NCI-H2196 (cell line): ENCODE measurements around the gene RANBP10.

ENCODE experiments used
- DNase-seq: peaks from one replicate; lab custom pipeline; 2025; ENCODE audit not compliant: unreplicated experiment; lab: John Stamatoyannopoulos, UW

The RANBP10 gene

GRCh38 chr16:67749436-67750078, 56.8 kb downstream of the RANBP10 start:
- DNase-seq, result no peak

DNA sequence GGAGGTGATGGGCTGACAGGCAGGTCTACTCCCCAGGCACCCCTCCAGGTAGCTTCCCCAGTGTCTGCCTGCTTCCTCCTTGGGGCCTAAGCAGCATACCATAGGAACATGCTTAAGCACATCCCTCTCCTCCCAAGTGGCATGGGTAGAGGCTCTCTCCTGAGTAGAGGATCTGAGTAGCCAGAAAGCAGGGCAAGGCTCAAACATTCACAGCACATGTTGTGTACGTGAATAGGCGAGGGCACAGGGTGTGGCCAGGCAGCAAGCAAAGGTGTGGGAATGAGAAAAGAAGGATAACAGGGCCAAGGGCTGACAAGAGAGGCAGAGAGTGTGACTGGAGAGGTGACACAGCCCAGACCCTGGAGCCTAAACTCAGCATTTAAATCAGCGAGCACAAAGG, 57.5 kb downstream of the RANBP10 start:
- no peak for DNase-seq

GRCh38 chr16:67746846-67747245, 59.5 kb downstream of the RANBP10 start:
- no peak for DNase-seq

DNA sequence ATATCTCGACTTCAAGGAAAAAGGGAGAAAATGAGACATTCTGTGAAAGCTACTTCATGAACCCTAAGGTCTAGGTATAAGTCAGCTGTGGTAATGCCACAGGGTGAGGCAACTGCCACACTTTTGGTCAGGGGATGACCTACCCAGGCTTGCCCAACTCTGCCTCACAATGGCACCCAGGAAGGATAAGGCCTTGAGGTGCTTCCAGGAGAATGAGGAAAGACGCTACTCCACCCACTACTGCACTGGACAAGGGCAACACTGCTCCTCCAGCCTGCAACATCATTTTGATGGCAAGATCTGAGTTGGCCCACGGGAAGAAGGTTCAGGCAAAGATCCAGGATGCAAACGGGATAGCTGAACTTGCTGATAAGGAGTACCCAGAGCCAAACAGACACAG, 65.2 kb downstream of the RANBP10 start:
- no peak for DNase-seq

GRCh38 chr16:67740391-67740790, 66.0 kb downstream of the RANBP10 start:
- no peak for DNase-seq

GRCh38 chr16:67736858-67737257, 69.5 kb downstream of the RANBP10 start:
- no peak for DNase-seq

GRCh38 chr16:67734731-67735201, 71.6 kb downstream of the RANBP10 start:
- no peak for DNase-seq

DNA sequence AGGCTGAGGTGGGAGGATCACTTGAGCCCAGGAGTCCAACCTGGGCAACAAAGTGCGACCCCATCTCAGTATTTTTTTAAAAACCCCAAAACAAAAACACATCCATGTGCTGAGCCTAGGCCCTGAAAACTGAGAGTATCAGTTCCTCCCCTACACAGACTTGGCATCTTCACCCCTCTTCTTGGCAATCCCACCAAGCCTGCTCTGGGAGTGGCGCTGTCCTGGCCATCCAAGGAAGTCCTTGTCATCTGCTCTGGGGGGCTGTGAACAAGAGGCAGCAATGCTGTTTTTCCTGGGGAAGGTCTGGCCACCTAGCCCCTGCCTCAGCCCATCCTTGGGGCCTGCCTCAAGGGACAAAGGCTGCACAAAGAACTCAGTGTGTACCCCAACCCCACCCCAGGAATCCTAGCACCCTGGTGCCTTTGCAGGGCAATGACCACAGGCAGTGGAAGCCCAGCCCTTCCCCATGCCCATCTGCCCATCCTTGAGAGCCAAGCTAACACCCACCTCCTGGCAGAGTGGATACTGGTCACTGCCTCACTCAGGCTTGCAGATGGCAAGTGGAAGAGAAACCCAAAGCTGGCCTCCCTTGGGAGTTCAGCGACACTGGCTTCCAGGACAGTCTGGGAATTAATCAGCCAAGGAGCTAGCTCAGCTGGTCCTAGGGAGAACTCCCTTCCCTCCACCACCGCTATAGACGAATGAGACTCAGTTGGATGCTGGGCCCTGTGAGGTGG, 72.5 kb downstream of the RANBP10 start:
- no peak for DNase-seq

DNA sequence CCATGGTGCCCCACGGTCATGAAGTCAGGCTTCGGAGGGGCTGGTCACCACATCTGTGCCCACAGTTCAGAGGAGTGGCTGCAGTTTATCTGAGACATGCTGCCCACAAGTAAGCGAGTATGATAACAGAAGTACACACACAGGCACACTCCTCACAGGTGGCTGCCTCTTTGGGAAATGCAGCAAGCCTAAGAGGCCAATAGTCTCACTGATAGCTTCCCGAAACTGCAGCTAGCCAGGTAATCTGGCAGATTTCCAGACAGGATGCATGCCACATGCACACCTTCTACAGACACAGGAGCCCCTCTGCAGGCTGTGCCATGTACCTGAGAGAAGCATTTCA, 74.6 kb downstream of the RANBP10 start:
- peak; percentile 24 for DNase-seq

DNA sequence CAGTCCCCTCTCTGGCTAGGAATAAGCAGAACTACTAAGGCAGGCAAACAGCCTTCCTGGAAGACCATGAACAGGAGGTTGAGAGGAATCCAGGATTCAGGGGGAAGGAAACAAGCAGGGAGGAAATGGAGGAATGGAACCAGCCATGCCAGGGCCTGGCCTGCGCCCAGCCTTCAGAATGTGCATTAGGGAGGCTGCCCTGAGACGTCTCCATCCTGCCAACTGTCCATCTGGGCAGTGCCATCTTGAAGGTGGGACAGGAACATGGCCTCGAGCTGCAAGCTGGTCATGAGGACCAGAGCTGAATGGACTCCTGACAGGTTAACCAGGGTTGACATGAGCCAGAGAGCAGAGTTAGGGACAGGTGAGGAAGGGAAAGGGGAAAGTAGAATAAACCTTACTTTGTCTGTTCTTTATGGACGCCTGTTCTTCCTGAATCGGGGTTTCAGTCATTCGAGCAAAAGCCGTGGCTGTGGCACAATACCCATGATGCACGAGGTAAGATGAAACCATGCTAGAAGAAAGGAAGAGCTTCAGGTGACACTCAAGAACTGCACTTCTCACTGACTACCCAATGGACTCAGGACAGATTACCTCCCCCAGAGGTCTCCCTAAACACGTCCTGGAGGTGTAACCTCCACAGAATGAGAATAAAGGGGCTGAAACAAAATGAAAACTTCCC, 75.1 kb downstream of the RANBP10 start:
- no peak for DNase-seq

GRCh38 chr16:67730326-67730725, 76.0 kb downstream of the RANBP10 start:
- DNase-seq, result no peak

DNA sequence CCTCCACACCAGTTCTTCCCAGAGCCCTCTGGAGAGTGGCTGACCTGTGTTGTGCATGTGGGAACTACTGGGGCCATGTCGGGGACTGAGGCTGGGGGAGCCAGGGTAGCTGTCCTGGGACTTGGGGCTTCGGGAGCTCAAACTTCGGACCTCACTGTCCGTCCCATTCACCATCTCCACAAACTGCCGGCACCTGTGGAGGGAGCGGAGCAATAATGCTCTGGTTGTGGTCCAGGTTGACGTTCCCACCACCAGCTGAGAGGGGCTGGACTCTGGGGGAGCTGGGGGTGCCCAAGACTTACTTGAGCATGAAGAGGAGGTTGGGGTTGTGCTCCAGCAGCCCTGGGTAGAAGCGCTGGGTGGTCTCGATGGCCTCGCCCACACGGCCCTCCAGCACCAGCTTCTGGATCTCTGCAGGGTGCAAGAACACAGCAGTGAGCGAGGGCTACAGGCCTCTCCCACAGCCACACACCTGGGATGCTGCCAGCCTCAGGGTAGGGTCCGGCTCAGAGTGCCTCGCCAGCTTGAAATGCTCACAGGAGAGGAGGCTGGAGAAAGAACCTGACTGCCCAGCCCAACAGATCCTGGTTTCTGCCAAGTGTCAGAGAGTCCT, 76.6 kb downstream of the RANBP10 start:
- no peak for DNase-seq

DNA sequence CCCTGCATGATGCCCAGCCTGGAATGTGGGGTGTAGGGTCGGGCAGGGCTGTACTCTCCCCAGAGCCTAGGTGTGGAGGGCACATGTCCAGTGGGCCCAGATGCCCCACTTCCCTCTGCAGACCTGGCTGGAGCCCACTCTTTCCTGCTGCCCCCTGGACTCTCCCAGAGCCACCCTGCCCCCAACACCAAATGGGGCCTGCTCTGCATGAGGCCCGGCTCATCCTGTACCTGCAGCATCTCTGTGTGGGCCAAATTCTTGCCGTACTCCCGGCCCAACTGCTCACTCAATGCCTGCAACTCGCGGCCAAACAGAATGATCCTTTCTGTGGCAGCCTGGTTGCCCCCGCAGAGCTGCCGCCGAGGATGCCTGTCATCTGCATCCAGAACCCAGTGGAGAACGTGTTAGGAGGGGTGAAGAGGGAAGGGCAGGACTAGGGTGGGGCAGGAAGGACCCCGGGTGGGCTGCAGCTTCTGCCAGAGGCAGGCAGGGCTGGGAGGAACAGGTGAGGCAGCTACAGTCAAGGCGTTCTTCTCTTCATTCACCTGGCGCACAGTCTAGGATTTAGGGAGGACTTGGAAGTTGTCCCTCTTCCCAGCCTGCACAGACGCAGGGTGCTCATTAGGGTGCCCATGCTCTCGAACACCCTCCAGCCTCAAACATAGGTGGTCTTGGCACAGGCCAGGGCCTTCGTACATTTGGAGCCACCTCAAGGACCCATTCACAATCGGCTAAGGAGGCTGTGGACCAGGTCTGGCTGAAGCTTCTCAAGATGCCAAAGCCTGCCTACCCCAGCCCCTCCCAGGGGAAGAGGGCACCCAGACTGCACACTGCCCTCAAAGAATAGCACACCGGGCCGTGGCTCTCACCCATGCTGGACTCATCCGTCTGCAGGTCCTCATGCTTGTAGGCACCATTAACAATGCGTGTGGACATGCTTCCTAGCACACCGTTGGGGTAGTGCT, 78.6 kb downstream of the RANBP10 start:
- DNase-seq, result no peak

DNA sequence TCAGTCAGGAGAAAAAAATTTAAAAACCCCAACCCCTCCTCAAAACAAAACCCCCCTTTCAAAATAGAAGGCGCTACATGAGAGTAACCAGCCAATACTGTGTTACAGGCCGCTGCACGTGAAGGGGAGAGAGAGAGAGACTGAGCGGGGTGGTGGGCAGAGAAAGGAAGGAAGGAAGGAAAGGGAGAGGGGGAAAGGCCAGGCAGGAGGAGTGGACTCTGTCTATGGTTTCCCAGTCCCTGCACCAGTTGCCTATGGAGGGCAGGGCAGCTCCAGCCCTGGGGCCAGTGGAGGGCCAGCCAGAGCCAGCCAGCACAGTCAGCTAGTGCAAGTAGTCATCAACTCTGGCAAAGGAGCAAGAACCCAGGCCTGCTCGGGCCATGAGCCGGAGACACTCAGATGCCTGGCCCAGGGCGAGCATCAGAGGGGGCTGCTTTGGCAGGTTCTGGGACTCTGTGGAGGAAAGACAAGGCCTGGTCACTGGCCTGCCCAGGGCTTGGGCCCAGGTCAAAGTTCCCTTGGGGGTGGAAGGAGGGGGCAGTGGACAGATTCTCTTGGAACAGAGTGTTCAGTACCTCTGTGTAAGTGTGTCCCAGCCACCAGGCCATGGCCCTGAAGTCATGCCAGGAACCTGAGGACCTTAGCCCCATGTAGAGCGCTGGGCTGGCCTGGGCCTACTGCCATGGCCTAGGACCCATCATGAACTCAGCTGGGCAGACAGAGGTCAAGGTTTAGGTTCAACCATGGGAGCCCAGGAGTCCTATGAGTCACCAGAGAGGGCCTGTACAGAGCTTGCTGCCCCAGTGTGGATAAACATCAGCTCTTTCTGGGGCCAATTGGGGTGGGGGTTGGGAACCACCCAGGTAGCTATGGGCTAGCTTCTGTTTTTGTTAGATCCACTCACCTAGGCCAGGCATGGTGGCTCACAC, 80.0 kb downstream of the RANBP10 start:
- no peak for DNase-seq

GRCh38 chr16:67723911-67724305, 82.5 kb downstream of the RANBP10 start:
- no peak for DNase-seq

GRCh38 chr16:67723151-67723910, 83.0 kb downstream of the RANBP10 start:
- no peak for DNase-seq

DNA sequence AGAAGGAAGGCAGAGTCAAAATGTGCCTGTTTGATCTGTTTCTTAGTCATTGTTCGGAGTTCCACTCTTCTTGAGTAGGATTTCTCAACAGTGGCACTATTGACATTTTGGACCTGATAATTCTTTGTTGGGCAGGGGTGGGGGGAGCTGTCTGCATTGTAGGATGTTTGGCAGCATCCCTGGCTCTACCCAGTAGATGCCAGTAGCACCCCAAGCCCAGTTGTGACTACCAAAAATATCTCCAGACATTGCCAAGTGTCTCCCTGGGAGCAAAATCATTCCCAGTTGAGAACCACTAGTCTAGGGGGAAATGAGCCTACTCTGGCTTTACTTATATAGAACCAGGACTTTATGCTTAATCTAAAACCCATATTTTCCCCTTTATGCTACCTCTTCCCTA, 86.1 kb downstream of the RANBP10 start:
- no peak for DNase-seq

DNA sequence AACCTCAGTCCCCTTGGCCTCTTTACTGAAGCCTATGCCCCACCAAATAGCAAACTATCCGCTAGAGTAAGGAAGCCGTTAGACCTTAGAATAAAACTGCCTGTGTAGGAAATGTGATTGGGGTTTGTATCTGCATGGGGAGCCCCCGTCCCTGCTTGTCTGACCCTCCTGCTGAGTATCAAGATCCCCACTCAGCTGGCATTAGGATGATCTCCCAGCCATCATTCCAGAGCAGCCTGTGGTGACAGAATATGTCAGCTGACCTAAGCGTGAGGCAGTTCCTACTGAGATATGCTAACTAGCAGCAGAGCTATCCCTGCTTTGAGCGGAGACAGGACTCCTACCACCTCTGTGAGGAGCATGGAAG, 86.6 kb downstream of the RANBP10 start:
- DNase-seq, result no peak
